Upper lobe of left lung (tissue), 6 donors: ENCODE results near the gene RCE1. TPM values are rescaled to one million over a fixed set of nuclear protein-coding genes. Genes with fewer than 3 reads are reported as not detected.

Experiments used
- ATAC-seq, 2 donors: fragments of 200-7000 bp; cut with Tn5 transposase; one replicate each; pipeline ENCODE4 v1.9.1; 2022; ENCODE audit warnings: mild to moderate bottlenecking in 2 of 2, moderate library complexity in 2 of 2; ENCODE audit not compliant: low FRiP score in 2 of 2
- DNase-seq, 2 donors: peaks; one replicate each; pipeline ENCODE4 v3.0.0-alpha.2; 2019 to 2020
- H3K27ac ChIP-seq, 4 donors: fragments of 200-600 bp; sonication (generic); one replicate each; pipeline ENCODE4 v1.5.1; 2016 to 2019
- H3K27me3 ChIP-seq, 4 donors: fragments of 200-600 bp; sonication (generic); one replicate each; pipeline ENCODE4 v1.5.1; 2017 to 2019
- H3K36me3 ChIP-seq, 4 donors: fragments of 200-600 bp; sonication (generic); one replicate each; pipeline ENCODE4 v1.5.1; 2016 to 2019
- H3K4me1 ChIP-seq, 4 donors: fragments of 200-600 bp; sonication (generic); one replicate each; pipeline ENCODE4 v1.5.1; 2018 to 2019
- H3K4me3 ChIP-seq, 4 donors: fragments of 200-600 bp; sonication (generic); one replicate each; pipeline ENCODE4 v1.5.1; 2017 to 2019; ENCODE audit warnings: mild to moderate bottlenecking in 2 of 4, moderate library complexity in 1 of 4
- H3K9me3 ChIP-seq, 4 donors: fragments of 200-600 bp; sonication (generic); one replicate each; pipeline ENCODE4 v1.5.1; 2018 to 2019
- CTCF ChIP-seq, 6 experiments: fragments of 450-650 bp in 4 of 6; fragments of 200-600 bp in 2 of 6; sonication (generic) in 2 of 6; IDR thresholded peaks; one replicate each; pipeline ENCODE4 v1.5.1; 2016 to 2019; ENCODE audit warnings: antibody characterized with exemption in 6 of 6
- EP300 ChIP-seq, 4 donors: sonication (generic); formaldehyde crosslinking; IDR thresholded peaks; one replicate each; pipeline ENCODE4 v1.5.1; 2017; ENCODE audit warnings: antibody characterized with exemption in 4 of 4, control low read depth in 2 of 4
- POLR2A ChIP-seq, 4 donors: fragments of 450-650 bp; IDR thresholded peaks; one replicate each; pipeline ENCODE4 v1.5.1; 2016 to 2017; ENCODE audit warnings: antibody characterized with exemption in 4 of 4, mild to moderate bottlenecking in 2 of 4
- POLR2AphosphoS5 ChIP-seq, 2 donors: sonication (generic); formaldehyde crosslinking; IDR thresholded peaks; one replicate each; pipeline ENCODE4 v1.5.1; 2017; ENCODE audit warnings: antibody characterized with exemption in 2 of 2
- WGBS, 2 donors: methylation state at CpG; one replicate each; pipeline ENCODE4 v1.1.5; 2017 to 2018; 5-methylcytosine and 5-hydroxymethylcytosine counted together
- total RNA-seq, 6 donors: library from RNA; depleted of rRNA in 4 of 6; stranded (reverse); fragments of >200 nt in 4 of 6; gene quantifications; one replicate each; pipeline versions ENCODE4 v1.1.0 to v1.2.1, GENCODE V29; 2016 to 2021
- donor health status: DM: no; HTN: no; CAD: no; lungs with moderate emphysema.
- donor health status: DM: no; HTN: yes; CAD: no; lungs with severe emphysema.

Gene RCE1
- total RNA-seq, 6 donors from 2014 or later = 7.2 to 28.6 (median 17.5) TPM

GRCh38 chr11:66858939-66859685 is 15.9 kb downstream of the RCE1 start:
- TF ChIP-seq POLR2A (IDR thresholded peaks at IDR 0.05) (no peak), POLR2AphosphoS5 (IDR thresholded peaks at IDR 0.05) (no peak), EP300 (IDR thresholded peaks at IDR 0.05) (no peak), CTCF (IDR thresholded peaks at IDR 0.05) (no peak)
- WGBS, 2 donors = 89 to 95% methylated on average over 23 of the region's 29 CpGs
- Histone ChIP-seq H3K4me1 (peaks cover 7 to 19% (median 11%) of the 10 kb centered on the region in 4 donors), H3K27me3 (no peaks in the 10 kb centered on the region), H3K36me3 (peaks cover 0 to 3% (median 0%) of the 10 kb centered on the region in 4 donors), H3K27ac (no peak overlapping the region), H3K4me3 (no peak overlapping the region), H3K9me3 (no peaks in the 10 kb centered on the region)
- no peak for ATAC-seq
- no peak for DNase-seq

GRCh38 chr11:66859686-66860448 is 16.6 kb downstream of the RCE1 start:
- Histone ChIP-seq H3K4me3 (no peak overlapping the region), H3K9me3 (no peaks in the 10 kb centered on the region), H3K4me1 (peaks cover 7 to 19% (median 11%) of the 10 kb centered on the region in 4 donors), H3K27ac (no peak overlapping the region), H3K36me3 (peaks cover 0 to 3% (median 0%) of the 10 kb centered on the region in 4 donors), H3K27me3 (no peaks in the 10 kb centered on the region)
- ATAC-seq (no peak), DNase-seq (peak in 1 of 2 donors; percentile 82)
- WGBS, 2 donors = 92% methylated on average over 20 to 34 of the region's 41 CpGs
- TF ChIP-seq POLR2A (IDR thresholded peaks at IDR 0.05) = no peak
- no peak for TF ChIP-seq CTCF (IDR thresholded peaks at IDR 0.05)
- TF ChIP-seq POLR2AphosphoS5 (IDR thresholded peaks at IDR 0.05) = no peak
- TF ChIP-seq EP300 (IDR thresholded peaks at IDR 0.05) = no peak

- TF ChIP-seq CTCF (IDR thresholded peaks at IDR 0.05) (no peak), EP300 (IDR thresholded peaks at IDR 0.05) (no peak), POLR2A (IDR thresholded peaks at IDR 0.05) (no peak), POLR2AphosphoS5 (IDR thresholded peaks at IDR 0.05) (no peak)
- Histone ChIP-seq H3K9me3 (no peaks in the 10 kb centered on the region), H3K4me1 (peaks cover 3 to 14% (median 7%) of the 10 kb centered on the region in 4 donors), H3K4me3 (no peak overlapping the region), H3K36me3 (peaks cover 0 to 3% (median 0%) of the 10 kb centered on the region in 4 donors), H3K27ac (no peak overlapping the region), H3K27me3 (no peaks in the 10 kb centered on the region)
- ATAC-seq (no peak), DNase-seq (peak in 1 of 2 donors; percentile 82)
- 72 to 85% methylated on average over 7 to 12 of the region's 18 CpGs for WGBS, 2 donors
Measured at GRCh38 chr11:66860449-66860831, 17.2 kb downstream of the RCE1 start.

GRCh38 chr11:66861038-66861773 is 18.0 kb downstream of the RCE1 start:
- Histone ChIP-seq H3K4me1 (peaks cover 0 to 10% (median 3%) of the 10 kb centered on the region in 4 donors), H3K27me3 (no peaks in the 10 kb centered on the region), H3K9me3 (no peaks in the 10 kb centered on the region), H3K4me3 (no peak overlapping the region), H3K27ac (no peak overlapping the region), H3K36me3 (peaks cover 0 to 3% (median 0%) of the 10 kb centered on the region in 4 donors)
- peak in 1 of 2 donors; percentile 72 for DNase-seq
- WGBS, 2 donors = 94 to 98% methylated on average over 22 to 23 of the region's 32 CpGs
- no peak for TF ChIP-seq EP300 (IDR thresholded peaks at IDR 0.05)
- TF ChIP-seq CTCF (IDR thresholded peaks at IDR 0.05) = no peak
- no peak for TF ChIP-seq POLR2AphosphoS5 (IDR thresholded peaks at IDR 0.05)
- TF ChIP-seq POLR2A (IDR thresholded peaks at IDR 0.05) = no peak
- ATAC-seq = no peak
